Adipocyte (in vitro differentiated cells): Measurements from ENCODE around the gene HACL1.

Source experiments
- DNase-seq: peaks from one replicate; pipeline ENCODE4 v3.0.0-alpha.2; 2015; ENCODE audit warnings: low read depth
- H3K27me3 ChIP-seq: replicated peaks from 2 replicates; pipeline ENCODE4 v1.7.0; 2013; ENCODE audit warnings: mild to moderate bottlenecking, low read length, moderate library complexity; ENCODE audit not compliant: control insufficient read depth, insufficient read depth
- H3K36me3 ChIP-seq: 2 replicates; pipeline ENCODE4 v1.7.0; 2013; ENCODE audit warnings: low read length, mild to moderate bottlenecking, moderate library complexity; ENCODE audit not compliant: control insufficient read depth, insufficient read depth, severe bottlenecking
- H3K4me1 ChIP-seq: 2 replicates; pipeline ENCODE4 v1.7.0; 2013; ENCODE audit warnings: mild to moderate bottlenecking, low read length, moderate library complexity; ENCODE audit not compliant: control insufficient read depth, insufficient read depth
- H3K4me3 ChIP-seq: 2 replicates; pipeline ENCODE4 v1.7.0; 2013; ENCODE audit warnings: mild to moderate bottlenecking, low read length, moderate library complexity
- H3K9ac ChIP-seq: 2 replicates; pipeline ENCODE4 v1.7.0; 2013; ENCODE audit warnings: mild to moderate bottlenecking, low read length, moderate library complexity
- H3K9me3 ChIP-seq: 2 replicates; pipeline ENCODE4 v1.7.0; 2013; ENCODE audit warnings: mild to moderate bottlenecking, low read length, moderate library complexity; ENCODE audit not compliant: control insufficient read depth

HACL1 gene

DNA sequence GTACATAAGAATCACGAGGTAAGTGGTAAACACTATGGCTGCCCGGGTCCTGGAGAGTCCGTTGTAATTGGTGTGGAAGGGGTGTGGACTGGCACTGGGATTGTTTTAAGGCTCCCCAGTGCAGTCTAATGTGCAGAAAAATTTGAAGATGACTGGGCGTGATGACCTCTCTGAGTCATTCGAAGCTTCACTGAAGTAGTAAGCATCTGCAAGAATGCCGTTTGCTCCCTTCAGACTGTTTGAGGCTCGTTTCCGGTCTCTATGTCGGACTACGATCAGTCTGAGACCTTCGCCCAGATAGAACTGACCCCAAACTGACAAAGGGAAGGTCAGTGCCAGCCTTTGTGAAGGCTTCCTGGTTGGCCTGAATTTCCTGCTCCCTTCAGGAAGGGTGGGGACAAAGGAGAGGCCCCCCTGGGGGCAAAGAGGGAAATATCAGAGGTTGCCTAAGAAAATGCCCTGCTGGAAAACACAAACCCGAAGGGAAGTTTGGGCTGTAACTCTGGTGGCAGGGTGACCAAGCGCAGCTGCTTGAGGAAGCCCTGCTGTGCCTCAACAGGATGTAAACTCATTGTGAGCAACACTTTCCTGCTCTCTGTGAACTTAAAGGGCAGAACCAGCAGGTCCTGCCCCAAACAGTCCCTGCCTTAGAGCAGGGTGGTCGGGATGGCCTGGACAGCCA, 34.8 kb upstream of the HACL1 start:
- H3K36me3 ChIP-seq, result peaks cover 2% of the 10 kb centered on the region
- peak overlapping the region; percentile 80 for H3K9ac ChIP-seq
- no peaks in the 10 kb centered on the region for H3K9me3 ChIP-seq
- peaks cover 42% of the 10 kb centered on the region for H3K4me1 ChIP-seq
- DNase-seq, result peak; percentile 86
- H3K4me3 ChIP-seq, result peak overlapping the region; percentile 60
- no peaks in the 10 kb centered on the region for H3K27me3 ChIP-seq

DNA sequence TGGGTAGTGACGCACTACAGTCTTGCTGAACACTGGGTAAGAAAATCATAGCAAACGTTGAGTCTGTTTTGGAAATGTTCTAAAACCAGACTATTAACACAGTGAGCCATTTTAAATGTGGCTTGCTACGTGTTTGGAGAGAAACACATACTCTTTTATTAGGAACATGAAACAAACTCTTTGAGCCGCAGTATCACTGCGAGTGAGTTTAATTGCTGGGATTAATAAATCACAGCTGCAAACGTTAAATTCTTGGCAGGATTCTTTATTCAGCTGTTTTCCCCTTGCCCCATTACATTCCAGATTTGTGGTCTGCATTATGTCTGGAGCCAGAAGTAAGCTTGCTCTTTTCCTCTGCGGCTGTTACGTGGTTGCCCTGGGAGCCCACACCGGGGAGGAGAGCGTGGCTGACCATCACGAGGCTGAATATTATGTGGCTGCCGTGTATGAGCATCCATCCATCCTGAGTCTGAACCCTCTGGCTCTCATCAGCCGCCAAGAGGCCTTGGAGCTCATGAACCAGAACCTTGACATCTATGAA, 33.8 kb upstream of the HACL1 start:
- H3K4me1 ChIP-seq, result peaks cover 52% of the 10 kb centered on the region

DNA sequence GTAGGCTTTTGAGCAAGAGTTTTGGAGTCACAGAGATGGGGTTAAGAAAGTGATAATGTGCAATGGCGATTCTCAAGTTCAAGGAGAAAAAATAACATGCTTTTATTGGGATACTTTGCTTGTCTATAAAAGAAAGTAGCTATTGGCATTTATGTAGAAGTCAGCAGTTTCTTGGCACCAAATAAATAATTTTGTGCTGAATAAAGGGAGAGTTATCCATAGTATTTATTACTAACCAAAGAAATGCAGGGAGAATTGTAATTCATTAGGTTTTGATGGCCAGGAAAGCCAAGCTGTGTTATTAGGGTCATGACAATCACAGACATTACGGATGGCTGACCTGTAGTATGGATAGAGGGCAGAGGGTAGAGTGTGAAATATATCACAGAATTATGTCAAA, 33.3 kb upstream of the HACL1 start:
- H3K4me1 ChIP-seq, result peaks cover 56% of the 10 kb centered on the region

More for the DNA sequence above, 33.8 kb upstream of the HACL1 start:
- H3K4me3 ChIP-seq, result peak overlapping the region; percentile 60
- peaks cover 2% of the 10 kb centered on the region for H3K36me3 ChIP-seq
- H3K27me3 ChIP-seq, result no peaks in the 10 kb centered on the region
- no peak for DNase-seq
- no peaks in the 10 kb centered on the region for H3K9me3 ChIP-seq
- peak overlapping the region; percentile 80 for H3K9ac ChIP-seq

DNA sequence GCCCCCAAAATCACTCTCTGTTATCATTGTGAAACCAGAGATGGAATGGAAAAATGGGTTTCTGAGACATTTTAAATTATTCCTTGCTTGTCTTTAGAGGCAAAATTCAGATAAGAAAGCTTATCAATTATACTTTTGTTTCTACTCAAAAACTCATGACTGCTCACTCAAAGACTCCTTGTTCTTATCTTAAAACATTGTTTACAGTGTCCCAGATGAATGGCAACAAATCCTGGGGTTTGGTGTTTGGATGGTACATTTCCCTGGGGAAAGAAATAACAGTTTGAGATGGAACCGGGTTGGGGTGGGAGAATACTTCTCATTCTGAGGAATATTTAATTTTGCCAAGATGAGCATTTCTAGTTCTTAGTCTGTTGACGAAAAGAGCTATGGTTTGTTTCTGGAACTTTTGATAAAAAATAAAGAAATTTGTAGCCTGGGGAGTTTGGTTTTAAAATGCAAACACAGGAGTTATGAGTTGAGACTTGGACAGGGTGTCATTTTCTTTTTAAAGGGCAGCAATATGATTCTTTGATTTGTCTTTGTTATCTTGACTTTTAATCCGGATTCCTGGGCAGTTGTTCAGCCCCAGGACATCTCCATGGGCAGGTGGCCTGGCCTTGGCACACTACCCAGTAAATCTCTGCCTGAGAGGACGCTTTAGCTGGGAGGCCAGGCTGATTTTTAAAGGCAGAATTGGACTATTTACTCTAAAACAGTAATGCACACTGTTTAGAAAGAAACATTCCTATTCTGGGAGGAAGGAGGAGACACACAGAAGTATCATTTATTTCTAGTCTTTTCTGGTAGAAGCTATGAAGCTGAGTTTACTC, 32.6 kb upstream of the HACL1 start:
- H3K4me3 ChIP-seq, result peak overlapping the region; percentile 33
- H3K9ac ChIP-seq, result peak overlapping the region; percentile 80
- peaks cover 56% of the 10 kb centered on the region for H3K4me1 ChIP-seq
- peak; percentile 69 for DNase-seq
- no peaks in the 10 kb centered on the region for H3K27me3 ChIP-seq
- H3K9me3 ChIP-seq, result no peaks in the 10 kb centered on the region
- peaks cover 2% of the 10 kb centered on the region for H3K36me3 ChIP-seq

More for the DNA sequence above, 33.3 kb upstream of the HACL1 start:
- Histone ChIP-seq H3K9me3 (no peaks in the 10 kb centered on the region), H3K4me3 (peak overlapping the region; percentile 33), H3K27me3 (no peaks in the 10 kb centered on the region), H3K36me3 (peaks cover 2% of the 10 kb centered on the region), H3K9ac (peak overlapping the region; percentile 80)
- no peak for DNase-seq

DNA sequence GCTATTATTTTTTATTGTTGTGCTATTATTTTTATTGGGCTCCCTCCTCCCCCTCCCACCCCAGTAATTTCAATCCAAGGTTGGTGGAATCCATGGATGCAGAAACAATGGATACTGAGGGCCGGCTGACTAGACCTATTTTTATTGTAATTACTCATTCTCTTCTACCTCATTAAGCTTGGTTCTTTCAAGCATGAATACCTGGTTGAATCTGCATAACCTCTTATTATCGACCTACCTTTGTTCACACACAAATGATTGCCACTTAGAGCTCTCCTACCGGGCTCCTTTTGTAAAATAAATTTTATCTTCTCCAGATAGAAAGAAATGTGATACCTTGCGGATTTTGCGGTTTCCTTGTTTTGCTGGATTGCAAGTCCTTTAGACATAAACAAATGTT, 31.8 kb upstream of the HACL1 start:
- H3K27me3 ChIP-seq, result no peaks in the 10 kb centered on the region
- peaks cover 2% of the 10 kb centered on the region for H3K36me3 ChIP-seq
- H3K9me3 ChIP-seq, result no peaks in the 10 kb centered on the region
- H3K4me3 ChIP-seq, result no peak overlapping the region
- H3K4me1 ChIP-seq, result peaks cover 53% of the 10 kb centered on the region
- H3K9ac ChIP-seq, result peak overlapping the region; percentile 80
- DNase-seq, result no peak

DNA sequence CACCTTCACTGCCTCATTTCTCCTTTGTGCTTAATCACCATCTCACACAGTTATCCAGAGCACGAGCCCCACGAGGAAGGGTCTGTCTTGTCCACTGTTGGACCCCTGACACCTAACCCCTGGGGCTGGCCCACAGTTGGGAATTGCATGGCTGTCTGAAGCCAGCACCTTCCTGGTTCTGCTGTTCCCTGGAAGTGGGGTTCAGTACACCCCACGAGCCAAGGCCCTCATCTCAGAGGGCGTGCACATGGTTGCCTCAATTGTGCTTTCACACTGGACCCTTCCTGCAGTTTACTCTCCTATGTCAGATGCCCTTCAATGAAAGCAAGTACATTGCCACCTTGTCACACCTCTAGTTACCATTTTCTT, 30.8 kb upstream of the HACL1 start:
- no peak overlapping the region for H3K4me3 ChIP-seq
- DNase-seq, result no peak

DNA sequence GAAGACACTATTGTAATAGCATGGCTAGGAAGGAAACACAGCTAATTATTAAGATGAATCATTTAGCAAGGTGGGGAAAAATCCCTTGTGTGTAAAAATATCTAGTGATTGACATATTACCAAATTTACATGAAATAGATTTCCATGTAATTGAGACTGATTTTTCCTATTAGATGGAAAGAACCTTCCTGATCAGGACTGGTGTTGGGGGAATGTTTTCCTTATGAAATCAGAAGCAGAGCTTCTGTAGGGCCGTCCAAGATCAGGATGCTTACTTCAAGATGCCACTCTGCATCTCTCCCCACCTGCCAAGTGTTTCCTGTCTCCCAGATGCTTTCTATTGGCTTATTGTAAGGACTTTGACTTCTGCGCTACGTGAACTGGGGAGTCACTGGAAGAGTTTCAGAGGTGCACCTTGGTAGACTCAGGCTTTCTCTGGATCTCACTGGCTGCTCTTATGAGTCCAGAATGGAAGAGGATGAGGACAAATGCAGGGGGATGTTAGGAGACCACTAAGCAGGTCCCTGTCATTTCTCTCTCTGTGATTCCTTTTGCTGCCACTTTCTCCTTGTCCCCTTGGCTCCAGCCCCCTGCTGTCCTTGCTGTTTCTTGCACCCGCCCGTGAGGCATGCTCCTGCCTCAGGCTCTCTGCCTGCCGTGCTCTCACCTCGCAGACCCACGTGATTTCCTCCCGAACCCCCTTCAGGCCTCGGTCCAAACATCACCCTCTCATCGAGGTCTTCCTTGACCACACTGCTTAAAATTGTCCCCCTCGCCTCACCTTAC, 30.2 kb upstream of the HACL1 start:
- Histone ChIP-seq H3K27me3 (no peaks in the 10 kb centered on the region), H3K4me3 (no peak overlapping the region), H3K36me3 (no peaks in the 10 kb centered on the region), H3K9me3 (no peaks in the 10 kb centered on the region), H3K9ac (peak overlapping the region; percentile 84), H3K4me1 (peaks cover 52% of the 10 kb centered on the region)
- DNase-seq, result no peak

More for the DNA sequence above, 30.8 kb upstream of the HACL1 start:
- H3K9me3 ChIP-seq, result no peaks in the 10 kb centered on the region
- peaks cover under 1% of the 10 kb centered on the region for H3K36me3 ChIP-seq
- H3K9ac ChIP-seq, result no peak overlapping the region
- H3K27me3 ChIP-seq, result no peaks in the 10 kb centered on the region
- peaks cover 52% of the 10 kb centered on the region for H3K4me1 ChIP-seq

DNA sequence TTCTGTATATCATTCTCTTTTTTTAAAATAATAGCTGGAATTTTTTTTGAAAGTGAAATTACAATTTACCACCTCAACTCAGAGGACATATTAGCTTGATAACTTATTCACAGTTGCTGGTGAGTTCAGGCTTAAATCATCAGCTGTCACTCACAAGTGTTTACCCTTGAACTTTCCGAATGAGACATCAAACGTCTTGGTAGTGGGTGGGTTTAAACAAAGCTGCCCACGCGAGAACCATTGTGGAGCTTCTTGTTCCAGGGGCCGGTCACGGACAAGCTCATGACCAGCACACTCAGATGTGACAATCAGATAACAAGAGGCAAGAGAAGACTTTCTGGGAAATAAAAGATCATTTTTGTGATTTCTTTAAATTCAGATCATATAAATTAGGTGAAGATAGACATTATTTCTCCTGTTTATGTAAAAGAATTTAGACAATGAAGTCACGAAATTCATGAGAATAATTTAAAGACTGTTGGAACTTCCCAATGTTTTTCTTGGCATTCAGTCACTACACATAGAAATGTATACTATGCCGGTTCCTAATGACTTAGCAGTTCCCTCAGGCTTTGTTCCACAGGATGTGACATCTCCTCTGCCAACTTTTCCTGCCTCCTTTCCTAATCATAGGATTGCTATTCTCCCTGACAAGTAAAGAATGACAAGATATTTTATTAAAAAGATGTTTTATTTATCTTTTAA, 29.4 kb upstream of the HACL1 start:
- Histone ChIP-seq H3K36me3 (no peaks in the 10 kb centered on the region), H3K27me3 (no peaks in the 10 kb centered on the region), H3K4me1 (peaks cover 46% of the 10 kb centered on the region), H3K9ac (peak overlapping the region; percentile 84), H3K9me3 (no peaks in the 10 kb centered on the region), H3K4me3 (peak overlapping the region; percentile 73)
- DNase-seq, result peak; percentile 90

DNA sequence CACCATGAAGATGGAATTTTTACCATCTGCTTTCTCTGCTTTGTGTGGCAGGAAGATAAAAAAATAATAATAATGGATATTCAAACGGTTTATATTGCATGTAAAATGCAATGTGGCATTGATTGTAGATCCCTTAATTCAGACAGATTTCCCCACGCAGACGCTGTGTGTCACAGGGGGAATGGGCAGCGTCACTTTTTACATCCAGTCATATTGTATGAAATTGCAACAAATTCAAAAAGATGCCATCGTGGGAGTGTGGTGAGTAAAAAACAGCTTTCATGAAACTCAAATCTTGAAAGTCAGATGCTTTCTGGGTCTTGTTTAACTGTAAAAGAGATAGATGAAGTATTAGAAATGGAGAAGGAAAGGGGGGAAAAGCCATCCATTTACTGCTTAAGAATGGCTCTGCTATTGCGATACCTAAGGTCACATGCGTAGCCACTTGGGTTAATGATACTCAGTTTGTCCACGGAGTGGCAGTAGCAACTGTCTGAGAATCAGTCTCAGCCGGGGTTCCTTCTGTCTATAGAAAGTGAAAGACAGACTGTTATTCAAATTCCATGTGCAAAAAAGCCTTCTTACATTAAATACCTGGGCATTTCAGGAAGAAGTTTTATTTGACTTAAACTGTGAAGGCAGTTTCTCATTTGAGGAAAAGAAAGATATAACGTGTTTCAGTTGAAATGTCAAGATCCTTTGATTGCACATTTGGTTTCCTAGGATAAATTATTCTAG, 28.7 kb upstream of the HACL1 start:
- peak overlapping the region; percentile 73 for H3K4me3 ChIP-seq
- H3K9ac ChIP-seq, result peak overlapping the region; percentile 84
- DNase-seq, result peak; percentile 96
- no peaks in the 10 kb centered on the region for H3K9me3 ChIP-seq
- no peaks in the 10 kb centered on the region for H3K36me3 ChIP-seq
- H3K27me3 ChIP-seq, result no peaks in the 10 kb centered on the region
- H3K4me1 ChIP-seq, result peaks cover 38% of the 10 kb centered on the region

DNA sequence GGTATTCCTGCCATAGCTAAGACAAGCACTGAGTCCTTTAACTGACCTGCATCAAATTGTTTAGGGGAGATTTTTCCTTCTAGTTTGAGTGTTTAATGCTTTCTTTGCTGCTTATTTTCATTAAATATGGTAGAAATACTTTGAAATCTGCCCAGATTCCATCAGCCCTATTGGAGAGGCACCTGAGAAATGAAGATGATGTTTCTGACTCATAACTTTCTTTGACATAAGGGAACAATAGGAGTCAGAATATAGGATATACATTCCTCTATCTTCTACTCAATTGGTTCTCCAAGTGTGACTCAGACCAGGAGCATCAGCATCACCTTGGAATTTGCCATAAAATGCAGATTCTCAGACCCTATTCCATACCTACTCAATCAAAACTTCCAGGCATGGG, 27.6 kb upstream of the HACL1 start:
- H3K36me3 ChIP-seq, result no peaks in the 10 kb centered on the region
- DNase-seq, result no peak

More for the DNA sequence above, 27.6 kb upstream of the HACL1 start:
- H3K4me1 ChIP-seq, result peaks cover 36% of the 10 kb centered on the region
- no peak overlapping the region for H3K4me3 ChIP-seq
- H3K9me3 ChIP-seq, result no peaks in the 10 kb centered on the region
- no peaks in the 10 kb centered on the region for H3K27me3 ChIP-seq
- H3K9ac ChIP-seq, result no peak overlapping the region
